ES-I3 (cell line): ENCODE measurements around the gene GZMM.
"Not testable (repeated sequence)": the region's sequence is repeated elsewhere in the genome, so short reads cannot be mapped to it uniquely, and the experiment has no call there.

Source experiments
- H3K36me3 ChIP-seq: 2 replicates; pipeline ENCODE4 v1.6.1; 2013; ENCODE audit warnings: mild to moderate bottlenecking, low read length, control low read depth, moderate library complexity; ENCODE audit not compliant: insufficient read depth
- H3K4me1 ChIP-seq: 2 replicates; pipeline ENCODE4 v1.6.1; 2013; ENCODE audit warnings: mild to moderate bottlenecking, control low read depth, low read length; ENCODE audit not compliant: insufficient read depth
- H3K9ac ChIP-seq: 2 replicates; pipeline ENCODE4 v1.6.1; 2013; ENCODE audit warnings: low read depth, mild to moderate bottlenecking, low read length, moderate library complexity
- H3K9me3 ChIP-seq: 2 replicates; pipeline ENCODE4 v1.6.1; 2013; ENCODE audit warnings: mild to moderate bottlenecking, low read length, moderate library complexity; ENCODE audit not compliant: control insufficient read depth, insufficient read depth

Gene GZMM

DNA sequence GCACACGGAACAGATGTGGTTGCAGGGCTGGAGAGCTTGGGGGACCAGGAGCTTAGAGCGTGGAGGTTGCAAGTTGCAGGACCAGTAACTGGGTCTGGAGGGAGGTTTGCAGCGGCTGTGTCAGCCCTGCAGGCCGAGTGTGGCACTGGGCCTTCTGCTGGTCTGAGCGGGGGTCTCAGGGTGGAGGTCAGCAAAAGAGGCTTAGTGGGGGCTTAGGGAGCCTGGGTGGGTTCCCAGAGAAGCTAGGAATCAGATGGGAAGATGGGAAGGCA, 40.1 kb downstream of the GZMM start:
- Histone ChIP-seq H3K36me3 (peaks cover 3% of the 10 kb centered on the region; the same call in 1 of the 2 replicates), H3K9ac (no peak overlapping the region), H3K9me3 (no peaks in the 10 kb centered on the region), H3K4me1 (no peaks in the 10 kb centered on the region; the same call in 1 of the 2 replicates)

DNA sequence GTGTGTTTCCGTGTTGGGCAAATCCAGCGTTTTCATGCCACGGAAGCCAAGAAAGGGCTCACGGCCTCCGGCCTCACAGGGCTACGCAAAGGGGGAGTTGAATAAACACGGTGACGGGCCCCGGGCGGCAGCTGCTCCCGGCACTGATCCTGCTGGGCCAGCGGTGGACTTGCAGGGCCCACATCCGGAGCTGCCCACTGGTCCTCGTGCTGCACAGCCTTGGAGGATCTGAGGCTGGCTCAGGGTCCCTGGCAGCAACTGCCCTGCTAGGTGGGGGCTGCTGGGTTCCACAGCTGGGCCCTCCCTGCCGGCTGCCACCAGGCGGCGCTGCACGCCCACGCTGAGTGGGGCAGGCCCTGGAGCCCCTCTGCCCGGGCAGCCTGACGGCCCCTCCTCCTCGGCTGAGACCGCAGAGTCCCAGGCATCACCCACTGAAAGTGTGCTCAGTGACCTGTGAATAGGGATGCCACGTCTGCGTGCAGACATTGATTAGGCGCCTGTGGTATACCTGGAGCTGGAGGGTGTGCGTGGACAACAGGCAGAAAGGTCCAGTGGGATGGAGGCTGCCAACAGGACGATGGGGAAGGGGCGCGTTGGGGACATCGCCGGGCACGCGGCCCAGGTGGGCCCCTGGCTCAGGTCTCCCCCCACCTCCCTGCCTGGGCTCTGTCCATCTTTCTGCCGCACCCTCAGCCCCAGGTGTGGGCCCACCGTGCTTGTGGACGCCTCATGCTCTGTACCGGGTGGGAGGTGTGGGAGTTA, 40.6 kb downstream of the GZMM start:
- Histone ChIP-seq H3K4me1 (peaks cover 3% of the 10 kb centered on the region; the same call in 1 of the 2 replicates), H3K9me3 (no peaks in the 10 kb centered on the region), H3K36me3 (peaks cover 3% of the 10 kb centered on the region; the same call in 1 of the 2 replicates), H3K9ac (no peak overlapping the region)

DNA sequence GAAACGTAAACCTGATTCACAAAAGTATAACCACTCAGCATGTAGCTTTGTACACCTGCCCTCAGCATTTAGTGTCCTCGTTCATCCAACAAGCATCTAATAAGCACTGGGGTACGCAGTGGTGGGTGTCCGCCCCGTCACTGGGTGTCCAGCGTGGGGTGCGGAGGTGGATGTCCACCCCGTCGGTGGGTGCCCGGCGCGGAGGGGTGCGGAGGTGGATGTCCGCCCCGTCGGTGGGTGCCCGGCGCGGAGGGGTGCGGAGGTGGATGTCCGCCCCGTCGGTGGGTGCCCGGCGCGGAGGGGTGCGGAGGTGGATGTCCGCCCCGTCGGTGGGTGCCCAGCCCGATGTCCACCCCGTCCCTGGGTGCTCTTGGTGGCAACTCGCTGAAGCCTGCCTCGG, 41.3 kb downstream of the GZMM start:
- not testable (repeated sequence) for H3K36me3 ChIP-seq, H3K9me3 ChIP-seq, H3K4me1 ChIP-seq, H3K9ac ChIP-seq

DNA sequence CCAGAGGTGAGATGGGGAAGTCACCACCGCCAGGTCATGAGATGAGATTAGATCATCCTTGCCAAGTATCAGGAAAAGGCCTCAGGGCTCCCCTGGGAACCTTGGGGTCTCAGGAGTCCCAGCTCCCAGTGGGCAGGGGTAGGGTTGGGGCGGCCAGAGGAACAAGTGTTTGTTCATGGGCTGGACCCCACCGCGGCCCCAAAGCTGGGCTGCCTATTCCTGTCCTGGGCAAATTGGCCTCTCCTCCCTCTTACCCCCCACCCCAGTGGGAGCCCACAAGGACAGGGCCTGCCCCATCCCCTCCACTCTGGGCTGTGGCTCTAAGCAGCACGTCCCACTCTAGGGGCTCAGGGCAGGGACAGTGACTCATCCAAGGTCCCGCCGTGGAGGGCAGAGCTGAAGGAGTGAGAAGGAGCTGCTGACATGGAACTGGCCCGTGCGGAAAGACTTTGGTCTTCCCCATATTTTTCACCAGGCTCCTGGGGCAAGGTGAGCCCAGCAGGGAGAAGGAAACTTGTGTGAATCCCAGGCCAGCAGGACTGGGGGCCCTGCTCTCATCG, 41.8 kb downstream of the GZMM start:
- Histone ChIP-seq H3K9me3 (no peaks in the 10 kb centered on the region), H3K9ac (no peak overlapping the region), H3K36me3 (peaks cover 3% of the 10 kb centered on the region; the same call in 1 of the 2 replicates), H3K4me1 (peaks cover 3% of the 10 kb centered on the region; the same call in 1 of the 2 replicates)

DNA sequence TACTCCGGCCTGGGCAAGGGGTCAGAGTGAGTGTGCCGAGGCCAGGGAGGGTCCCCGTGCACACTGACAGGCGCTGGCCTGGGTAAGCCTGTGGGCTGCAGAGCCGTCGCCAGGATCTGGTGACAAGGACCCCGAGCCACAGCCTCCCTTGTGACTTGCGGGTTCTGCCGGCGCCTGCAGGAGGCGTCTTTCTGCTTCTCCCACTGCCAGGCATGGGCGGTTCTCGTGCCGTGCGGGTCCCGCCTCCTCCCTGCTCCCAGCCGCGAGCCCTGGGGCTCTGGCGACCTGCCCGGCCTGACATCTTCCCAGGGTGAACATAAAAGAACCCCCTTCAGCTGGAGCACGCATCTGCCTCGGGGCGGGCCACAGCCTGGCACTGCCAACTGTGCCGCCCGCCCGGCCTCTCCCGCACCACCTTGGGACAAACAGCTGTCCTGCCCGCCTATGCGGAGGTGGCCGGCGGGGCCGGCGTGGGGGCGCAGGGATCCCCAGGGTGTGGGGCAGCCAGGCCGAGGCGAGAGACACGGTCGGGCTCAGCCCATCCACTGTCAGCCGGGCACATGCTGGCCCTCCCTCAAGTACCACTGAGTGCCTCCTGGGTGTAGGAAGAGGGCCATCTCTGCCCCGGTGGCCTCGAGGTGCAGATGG, 44.4 kb downstream of the GZMM start:
- Histone ChIP-seq H3K36me3 (no peaks in the 10 kb centered on the region), H3K4me1 (peaks cover 3% of the 10 kb centered on the region; the same call in 1 of the 2 replicates), H3K9ac (peak overlapping the region; percentile 28; the same call in 1 of the 2 replicates), H3K9me3 (no peaks in the 10 kb centered on the region)

DNA sequence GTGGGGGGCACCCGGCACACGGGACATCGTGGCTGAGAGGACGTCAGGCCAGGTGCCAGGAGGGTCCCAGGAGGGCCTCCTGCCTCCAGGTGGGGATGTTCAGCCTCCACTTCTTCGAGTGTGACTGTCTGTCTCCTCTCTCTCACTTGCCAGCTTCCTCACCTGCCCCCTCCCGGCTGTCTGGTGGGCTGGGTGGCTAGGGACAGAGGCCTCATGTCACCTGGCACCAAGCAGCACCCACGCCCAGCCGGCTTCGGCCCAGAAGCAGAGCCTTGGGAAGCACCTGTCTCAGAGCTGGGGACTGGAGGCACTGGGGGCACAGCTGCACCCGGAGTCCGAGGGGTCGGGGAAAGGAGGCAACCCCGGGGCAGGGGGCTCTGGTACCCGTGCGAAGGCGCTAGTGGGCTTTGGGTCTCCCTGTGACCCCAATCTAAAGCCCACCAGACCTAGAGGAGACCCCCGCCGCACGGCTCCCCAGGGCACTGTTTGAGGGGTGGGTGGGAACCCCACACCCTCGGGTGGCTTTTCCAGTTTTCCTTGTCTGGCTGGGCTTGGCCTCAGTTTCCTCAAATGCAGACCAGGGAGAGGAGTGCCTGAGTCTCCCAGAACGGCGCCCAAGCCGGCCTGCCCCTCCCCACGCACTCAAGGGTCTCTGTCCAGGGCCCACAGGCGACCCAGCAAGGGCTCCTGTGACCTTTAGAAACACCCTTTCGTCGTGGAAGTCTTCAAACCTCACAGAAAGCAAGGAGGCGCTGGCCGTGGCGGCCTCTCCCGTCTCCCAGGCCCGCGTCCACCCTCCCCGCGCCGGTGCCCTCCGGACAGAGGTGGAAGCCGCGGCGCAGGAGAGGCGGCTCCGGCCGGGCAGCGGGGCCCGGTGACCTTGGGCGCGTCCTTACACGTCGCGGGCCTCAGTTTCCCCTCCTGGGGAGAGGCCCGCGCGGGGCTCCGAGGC, 45.2 kb downstream of the GZMM start:
- Histone ChIP-seq H3K9me3 (no peaks in the 10 kb centered on the region), H3K9ac (peak overlapping the region; percentile 58; the same call in 1 of the 2 replicates), H3K36me3 (no peaks in the 10 kb centered on the region), H3K4me1 (peaks cover 3% of the 10 kb centered on the region; the same call in 1 of the 2 replicates)

DNA sequence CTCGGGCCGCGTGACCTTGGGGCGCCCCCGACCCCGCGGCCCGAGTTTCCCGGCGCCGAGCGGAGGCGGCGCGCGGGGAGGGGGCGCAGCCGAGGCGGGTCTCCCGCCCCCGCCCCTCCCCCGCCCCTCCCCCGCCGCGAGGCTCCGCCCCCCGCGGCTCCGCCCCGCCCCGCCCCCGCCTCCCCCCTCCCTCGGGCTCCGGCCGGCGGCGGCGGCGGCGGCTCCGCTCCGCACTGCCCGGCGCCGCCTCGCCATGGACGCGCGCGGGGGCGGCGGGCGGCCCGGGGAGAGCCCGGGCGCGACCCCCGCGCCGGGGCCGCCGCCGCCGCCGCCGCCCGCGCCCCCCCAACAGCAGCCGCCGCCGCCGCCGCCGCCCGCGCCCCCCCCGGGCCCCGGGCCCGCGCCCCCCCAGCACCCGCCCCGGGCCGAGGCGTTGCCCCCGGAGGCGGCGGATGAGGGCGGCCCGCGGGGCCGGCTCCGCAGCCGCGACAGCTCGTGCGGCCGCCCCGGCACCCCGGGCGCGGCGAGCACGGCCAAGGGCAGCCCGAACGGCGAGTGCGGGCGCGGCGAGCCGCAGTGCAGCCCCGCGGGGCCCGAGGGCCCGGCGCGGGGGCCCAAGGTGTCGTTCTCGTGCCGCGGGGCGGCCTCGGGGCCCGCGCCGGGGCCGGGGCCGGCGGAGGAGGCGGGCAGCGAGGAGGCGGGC, 46.0 kb downstream of the GZMM start, which contains the start of gene HCN2:
TSS of gene HCN2 (plus strand) at position 189 of the 703 bp plus-strand sequence. CDS start at position 254, 65 bp downstream.
- Histone ChIP-seq H3K9ac (peak within 1 kb of the TSS; percentile 58; the same call in 1 of the 2 replicates), H3K4me1 (peaks cover 3% of the 10 kb centered on the region; the same call in 1 of the 2 replicates), H3K36me3 (no peaks in the 10 kb centered on the region), H3K9me3 (no peaks in the 10 kb centered on the region)

DNA sequence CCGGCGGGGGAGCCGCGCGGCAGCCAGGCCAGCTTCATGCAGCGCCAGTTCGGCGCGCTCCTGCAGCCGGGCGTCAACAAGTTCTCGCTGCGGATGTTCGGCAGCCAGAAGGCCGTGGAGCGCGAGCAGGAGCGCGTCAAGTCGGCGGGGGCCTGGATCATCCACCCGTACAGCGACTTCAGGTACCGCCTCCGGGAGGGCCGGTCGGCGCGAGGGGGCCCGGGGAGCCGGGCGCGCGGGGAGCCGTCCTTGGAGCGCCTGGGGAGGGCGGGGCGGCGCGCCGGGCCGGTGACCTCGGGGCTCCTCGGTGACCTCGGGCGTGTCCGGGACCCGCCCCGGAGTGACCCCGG, 46.5 kb downstream of the GZMM start:
- H3K4me1 ChIP-seq = peaks cover 3% of the 10 kb centered on the region; the same call in 1 of the 2 replicates
- H3K9me3 ChIP-seq = no peaks in the 10 kb centered on the region
- peak overlapping the region; percentile 15; the same call in 1 of the 2 replicates for H3K9ac ChIP-seq
- H3K36me3 ChIP-seq = no peaks in the 10 kb centered on the region

DNA sequence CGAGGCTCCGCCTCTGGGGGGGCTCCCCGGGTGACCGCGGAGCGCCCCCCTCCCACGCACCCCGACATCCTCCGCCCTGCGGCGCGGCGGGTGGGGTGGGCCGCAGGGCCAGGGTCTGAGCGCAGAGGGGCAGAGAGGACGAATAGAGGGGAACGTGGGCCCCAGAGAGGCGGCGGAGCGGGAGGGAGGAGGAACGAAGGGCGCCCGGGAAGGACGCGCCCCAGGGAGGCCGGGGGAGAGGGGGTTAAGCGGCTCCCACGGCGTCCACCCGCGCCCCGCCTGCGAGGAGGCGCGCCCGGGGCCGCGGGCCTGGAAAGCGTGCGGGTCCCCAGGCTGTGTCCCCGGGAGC, 46.9 kb downstream of the GZMM start:
- Histone ChIP-seq H3K9ac (no peak overlapping the region; the same call in 1 of the 2 replicates), H3K36me3 (no peaks in the 10 kb centered on the region), H3K4me1 (peaks cover 3% of the 10 kb centered on the region; the same call in 1 of the 2 replicates), H3K9me3 (no peaks in the 10 kb centered on the region)

DNA sequence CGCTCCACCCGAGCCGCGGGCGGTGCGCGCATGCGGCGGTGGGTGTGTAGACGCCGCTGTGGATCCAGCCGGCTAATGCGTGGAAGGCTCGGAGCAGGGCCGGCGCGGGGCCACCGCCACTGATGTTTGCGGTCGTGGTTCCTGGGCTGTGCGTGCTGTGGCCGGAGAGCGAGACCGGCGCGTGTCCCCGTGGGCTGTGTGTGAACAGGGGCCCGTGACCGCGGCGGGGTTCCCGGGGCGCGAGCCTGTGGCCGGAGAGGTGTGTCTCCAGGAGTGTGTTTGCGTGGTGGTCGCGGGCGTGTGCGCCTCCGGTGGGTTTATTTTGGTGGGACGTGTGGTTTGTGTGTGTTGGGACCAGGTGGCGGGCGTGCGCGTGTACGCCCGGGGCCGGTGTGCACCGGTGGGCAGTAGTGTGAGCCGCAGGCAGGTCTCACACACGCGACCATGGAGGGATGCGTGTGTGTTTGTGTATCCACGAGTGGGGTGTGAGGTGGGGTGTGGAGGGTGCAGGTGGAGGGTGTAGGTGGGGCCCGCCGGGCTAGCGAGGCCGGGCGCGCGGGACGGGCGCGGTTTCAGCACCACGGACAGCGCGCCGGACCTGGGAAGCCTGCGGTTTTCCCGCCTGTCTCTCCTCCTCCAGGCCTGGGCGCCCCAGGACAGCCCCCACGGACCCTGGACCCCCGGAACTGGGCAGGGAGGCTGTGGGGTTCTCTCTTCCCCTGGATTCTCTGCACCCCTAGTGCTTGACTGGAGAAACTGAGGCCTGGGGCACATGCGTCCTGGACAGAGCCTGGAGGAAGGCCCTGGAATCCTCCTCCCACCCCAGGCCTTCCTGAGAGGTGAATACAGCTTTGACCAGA, 47.5 kb downstream of the GZMM start:
- Histone ChIP-seq H3K4me1 (peaks cover 3% of the 10 kb centered on the region; the same call in 1 of the 2 replicates), H3K9me3 (no peaks in the 10 kb centered on the region), H3K36me3 (no peaks in the 10 kb centered on the region), H3K9ac (no peak overlapping the region; the same call in 1 of the 2 replicates)

DNA sequence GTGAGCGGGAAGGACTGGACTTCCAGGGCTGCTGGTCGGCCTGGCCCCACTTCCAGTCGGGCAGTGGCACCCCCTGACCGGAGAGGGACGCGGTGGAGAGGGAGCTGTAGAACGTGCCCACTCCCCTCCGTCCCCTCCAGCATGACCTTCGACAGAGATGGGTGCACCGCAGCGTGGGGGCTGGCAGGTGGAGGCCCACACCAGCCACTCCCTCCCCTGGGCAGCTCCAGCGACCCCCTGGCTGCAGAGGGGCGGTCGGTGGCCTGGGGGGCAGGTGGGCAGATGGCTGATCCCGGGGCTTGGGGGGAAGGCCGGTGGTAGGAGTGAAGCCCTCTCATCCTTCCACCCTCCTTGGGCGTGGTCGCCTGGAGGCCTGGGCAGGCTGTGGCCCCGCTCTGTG, 48.2 kb downstream of the GZMM start:
- H3K9ac ChIP-seq = no peak overlapping the region
- no peaks in the 10 kb centered on the region for H3K36me3 ChIP-seq
- H3K4me1 ChIP-seq = peaks cover 3% of the 10 kb centered on the region; the same call in 1 of the 2 replicates
- H3K9me3 ChIP-seq = no peaks in the 10 kb centered on the region

DNA sequence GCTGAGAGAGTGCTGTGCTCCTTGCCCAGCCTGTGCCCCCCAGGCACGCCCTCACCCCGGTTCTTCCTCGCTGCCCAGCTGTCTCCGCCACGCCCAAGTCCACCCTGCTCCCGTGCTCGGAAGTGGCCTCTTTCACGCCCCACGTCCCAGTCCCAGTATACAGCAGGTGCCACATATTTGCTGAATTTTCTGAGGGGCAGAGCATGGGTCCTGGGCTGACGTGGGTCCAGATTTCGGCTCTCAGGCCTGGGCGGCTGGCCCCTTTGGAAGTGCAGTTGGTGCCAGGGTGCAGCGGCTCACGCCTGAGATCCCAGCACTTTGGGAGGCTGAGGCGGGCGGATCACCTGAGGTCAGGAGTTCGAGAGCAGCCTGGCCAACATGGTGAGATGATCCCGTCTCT, 49.2 kb downstream of the GZMM start:
- H3K4me1 ChIP-seq = peaks cover 3% of the 10 kb centered on the region; the same call in 1 of the 2 replicates
- no peaks in the 10 kb centered on the region for H3K36me3 ChIP-seq
- H3K9me3 ChIP-seq = no peaks in the 10 kb centered on the region
- no peak overlapping the region for H3K9ac ChIP-seq

DNA sequence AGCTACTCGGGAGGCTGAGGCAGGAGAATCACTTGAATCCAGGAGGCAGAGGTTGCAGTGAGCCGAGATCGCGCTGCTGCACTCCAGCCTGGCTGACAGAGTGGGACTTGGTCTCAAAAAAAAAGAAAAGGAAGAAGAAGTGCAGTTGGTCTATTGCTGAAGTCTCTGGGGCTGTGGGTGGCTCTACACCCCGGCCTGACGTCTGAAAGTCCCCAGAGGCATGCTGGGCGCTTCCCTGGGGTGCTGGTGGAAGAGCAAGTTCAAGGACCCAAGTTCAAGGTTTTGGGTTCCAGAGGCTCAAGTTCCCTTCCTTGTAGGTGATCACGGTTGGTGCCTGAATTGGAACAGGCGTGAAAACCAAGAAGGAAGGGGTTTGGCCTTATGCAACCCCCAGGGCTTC, 49.7 kb downstream of the GZMM start:
- H3K4me1 ChIP-seq = peaks cover 3% of the 10 kb centered on the region; the same call in 1 of the 2 replicates
- no peaks in the 10 kb centered on the region for H3K9me3 ChIP-seq
- H3K36me3 ChIP-seq = no peaks in the 10 kb centered on the region
- no peak overlapping the region for H3K9ac ChIP-seq
